NCI-H345 treated with DMSO at 0.1 percent for 48 hours (cell line): ENCODE measurements around the gene IL17RA.

Source experiments
- DNase-seq: peaks from one replicate; lab custom pipeline; 2025; ENCODE audit not compliant: unreplicated experiment; lab: John Stamatoyannopoulos, UW

Gene IL17RA

DNA sequence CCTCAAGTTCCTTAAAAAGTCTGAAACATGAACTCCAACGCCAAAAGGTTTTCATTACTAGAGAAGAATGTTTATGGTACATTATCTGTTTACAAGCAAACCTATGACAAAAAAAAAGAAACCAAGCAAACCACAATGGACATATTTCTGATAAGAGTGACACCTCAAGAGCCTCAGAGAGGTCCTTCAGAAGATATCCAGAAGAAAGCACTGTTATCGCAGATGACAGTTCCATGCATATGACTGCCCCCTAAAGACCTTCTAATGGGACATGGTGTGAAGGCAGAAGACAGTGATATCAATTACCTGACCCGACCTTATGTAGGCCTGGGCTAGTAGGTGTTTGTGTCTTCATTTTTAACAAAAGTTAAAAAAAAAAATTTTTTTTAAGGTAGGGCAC lies 71.1 kb downstream of the IL17RA start:
- no peak for DNase-seq

- DNase-seq, result no peak
These were observed 72.9 kb downstream of the IL17RA start for GRCh38 chr22:17157714-17158113.

DNA sequence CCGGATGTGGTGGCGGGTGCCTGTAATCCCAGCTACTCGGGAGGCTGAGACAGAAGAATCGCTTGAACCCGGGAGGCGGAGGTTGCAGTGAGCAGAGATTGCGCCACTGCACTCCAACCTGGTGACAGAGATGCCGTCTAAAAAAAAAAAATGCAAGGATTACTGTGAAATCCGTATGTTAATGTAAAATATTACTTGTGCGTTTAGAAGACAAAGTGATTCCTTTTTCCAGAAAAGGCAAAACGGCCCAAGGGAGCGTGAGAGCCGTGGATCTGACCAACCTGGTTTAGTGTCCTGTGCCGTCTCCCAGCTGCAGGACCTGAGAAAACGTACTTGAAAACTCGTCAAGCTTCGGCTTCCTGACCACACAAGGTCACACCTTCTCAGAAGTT lies 73.4 kb downstream of the IL17RA start:
- DNase-seq, result no peak

GRCh38 chr22:17158568-17159503 lies 74.0 kb downstream of the IL17RA start, which contains the start of gene HDHD5:
Gene HDHD5 (minus strand): TSS chr22:17159277. CDS start chr22:17159251, 26 bp downstream.
- DNase-seq, result peak; percentile 51

DNA sequence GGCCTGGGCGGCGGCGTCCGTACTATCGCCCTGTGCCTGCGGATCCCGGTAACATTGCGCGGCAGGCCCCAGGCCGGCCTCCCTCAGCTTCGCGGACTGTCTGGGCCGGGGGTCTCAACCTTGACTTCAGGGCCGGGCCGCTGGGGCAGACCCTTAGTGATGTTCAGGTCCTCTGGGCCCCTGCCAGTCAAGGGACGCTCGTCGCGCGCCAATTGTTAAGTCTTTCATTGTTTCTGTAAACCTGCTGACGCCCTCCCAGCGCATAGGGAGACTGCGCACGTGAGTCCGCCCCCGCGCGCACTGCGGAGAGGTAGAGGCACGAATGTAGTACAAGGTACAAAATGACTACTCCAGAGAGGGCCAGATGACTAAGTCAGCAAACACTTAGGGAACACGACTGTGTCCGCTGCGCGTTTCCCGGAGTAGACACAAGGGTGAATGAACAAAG lies 74.7 kb downstream of the IL17RA start:
- DNase-seq, result peak; percentile 20

DNA sequence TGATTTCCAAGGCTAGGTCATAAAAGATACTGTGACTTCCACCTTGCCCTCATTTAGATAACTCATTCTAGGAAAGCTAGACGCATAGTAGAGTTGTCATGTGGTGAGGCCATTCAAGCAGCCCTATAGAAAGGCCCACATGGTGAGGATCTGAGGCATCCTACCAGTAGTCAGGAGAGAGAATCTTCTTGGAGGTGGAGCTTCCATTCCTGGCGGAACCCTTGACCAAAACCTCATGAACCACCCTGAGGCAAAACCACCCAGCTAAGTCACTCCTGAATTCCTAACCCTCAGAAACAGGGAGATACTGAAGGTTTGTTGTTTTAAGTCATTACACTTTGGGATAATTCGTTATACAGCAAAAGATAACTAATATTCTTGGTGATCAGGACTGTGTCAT lies 77.2 kb downstream of the IL17RA start:
- no peak for DNase-seq

DNA sequence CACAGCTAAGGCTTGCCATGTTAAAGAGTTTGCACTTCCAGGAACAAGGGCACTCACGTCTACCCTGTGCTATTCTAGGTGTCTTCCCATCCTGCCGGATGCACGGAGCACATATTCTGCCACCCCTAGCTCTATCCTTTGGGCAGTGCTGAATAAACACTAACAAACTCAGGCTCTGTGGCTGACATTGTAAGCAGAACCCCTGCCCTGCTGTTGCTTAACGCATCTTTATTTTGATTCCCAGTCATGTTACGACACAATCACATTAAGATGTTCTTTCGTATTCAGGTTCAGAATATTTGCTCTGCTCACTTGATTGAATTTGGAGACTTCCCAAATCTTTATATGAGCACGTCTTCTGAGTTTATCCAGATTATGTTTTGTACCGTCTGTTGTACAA lies 77.9 kb downstream of the IL17RA start:
- no peak for DNase-seq

GRCh38 chr22:17164392-17165024 lies 79.7 kb downstream of the IL17RA start:
- DNase-seq, result no peak
